SH-SY5Y (cell line): ENCODE measurements around the gene OGDHL.

Experiments used
- GATA2 ChIP-seq: IDR thresholded peaks from 2 replicates; pipeline ENCODE4 v1.6.1; 2011; ENCODE audit warnings: mild to moderate bottlenecking, low read depth, low read length
- GATA3 ChIP-seq: IDR thresholded peaks from 2 replicates; pipeline ENCODE4 v1.6.1; 2011; ENCODE audit warnings: low read depth, mild to moderate bottlenecking, low read length, moderate library complexity

GRCh38 chr10:49741108-49741995 lies 20.8 kb downstream of the OGDHL start:
- TF ChIP-seq GATA3 (no peak), GATA2 (no peak)
